Calu3 (cell line): ENCODE data around the gene IHH. TPM values are rescaled to one million over a fixed set of nuclear protein-coding genes. Genes with fewer than 3 reads are reported as not detected.
A peak's percentile ranks its signal among the peaks of the same experiment; 100 is the strongest.

Experiments used
- BruUV-seq: library from RNA; stranded (reverse); fragments of 400-500 nt; replicated peaks from 2 replicates; lab custom pipeline; 2021; lab: Mats Ljungman, UMichigan
- CTCF ChIA-PET: fragments of 300-600 bp; sonication (Branson Sonifier 250); formaldehyde crosslinking; loops from one replicate; lab custom pipeline; 2022; ENCODE audit warnings: antibody characterized with exemption; lab: Charles Lee
- DNase-seq: peaks from one replicate; pipeline ENCODE4 v3.0.0; 2022
- H3K27ac Mint-ChIP-seq: one replicate; pipeline ENCODE4 v1.8.0; 2022; ENCODE audit warnings: mixed read lengths; ENCODE audit not compliant: unreplicated experiment
- H3K27me3 Mint-ChIP-seq: one replicate; pipeline ENCODE4 v1.8.0; 2022; ENCODE audit warnings: mixed read lengths; ENCODE audit not compliant: unreplicated experiment
- H3K36me3 Mint-ChIP-seq: one replicate; pipeline ENCODE4 v1.8.0; 2022; ENCODE audit warnings: mild to moderate bottlenecking, moderate library complexity, mixed read lengths; ENCODE audit not compliant: insufficient read depth, unreplicated experiment
- H3K4me1 Mint-ChIP-seq: one replicate; pipeline ENCODE4 v1.8.0; 2022; ENCODE audit warnings: mild to moderate bottlenecking, low read depth, mixed read lengths; ENCODE audit not compliant: unreplicated experiment
- H3K4me3 Mint-ChIP-seq: one replicate; pipeline ENCODE4 v1.8.0; 2022; ENCODE audit warnings: mild to moderate bottlenecking, low read depth, moderate library complexity, mixed read lengths; ENCODE audit not compliant: unreplicated experiment
- H3K9me3 Mint-ChIP-seq: one replicate; pipeline ENCODE4 v1.8.0; 2022; ENCODE audit warnings: low read depth, mixed read lengths; ENCODE audit not compliant: unreplicated experiment
- intact Hi-C: fragments of 100-400 bp; cut with micrococcal nuclease; formaldehyde crosslinking; loops from one replicate; pipeline ENCODE4 v1.10.0; 2022; ENCODE audit not compliant: unreplicated experiment
- total RNA-seq: library from RNA; stranded (reverse); gene quantifications from 2 replicates; pipeline ENCODE4 v1.2.3, GENCODE V29; 2022
- TF ChIP-seq, protein P1 (sequence below): fragments of 200-600 bp; IDR thresholded peaks from one replicate; pipeline ENCODE4 v1.8.0; 2022; ENCODE audit warnings: antibody characterized with exemption; ENCODE audit not compliant: unreplicated experiment

IHH gene
- total RNA-seq, 1 experiment from 2014 or later: 9.0 TPM

DNA sequence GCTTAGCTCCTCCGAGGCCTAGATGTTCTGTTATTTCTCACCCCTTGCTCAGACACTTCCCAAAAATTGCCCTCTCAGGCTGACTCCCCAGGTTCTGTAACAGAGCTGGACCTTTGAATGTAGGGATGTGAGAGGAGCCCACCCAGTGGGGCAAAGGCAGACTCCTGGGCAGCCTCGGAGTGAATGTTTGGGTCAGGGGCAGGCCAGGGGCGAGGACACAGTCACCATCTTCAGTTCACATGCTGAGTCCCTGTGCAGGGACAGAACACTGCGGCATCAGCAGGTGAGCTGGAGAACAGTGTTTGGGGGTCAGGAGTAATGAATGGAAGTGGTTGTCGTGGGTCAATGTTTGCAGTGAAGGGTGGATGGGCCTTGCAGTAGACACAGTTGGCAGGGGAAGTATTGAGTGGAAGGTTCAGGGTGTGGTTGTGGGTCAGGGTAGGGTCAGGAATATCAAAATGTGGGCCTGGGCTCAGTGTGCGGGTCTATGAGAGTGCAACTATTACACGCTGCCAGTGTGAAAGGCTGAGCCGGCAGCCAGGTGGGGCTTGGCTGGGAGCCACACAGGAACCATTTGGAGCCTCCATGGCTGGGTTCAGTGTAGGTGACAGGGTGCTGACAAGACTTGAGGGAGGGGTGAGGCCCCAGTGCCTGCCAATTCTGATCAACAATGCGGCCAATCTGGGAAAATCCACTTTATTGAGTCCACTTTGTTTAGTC lies 4.4 kb downstream of the IHH start:
- CTCF ChIA-PET: interaction anchor here (0.6 to 4.3 kb wide), 6 partner anchors 14 to 98 kb away, joined by 3 to 52 read pairs (median 10); no protein-coding TSS in a partner anchor
- Mint-ChIP-seq H3K9me3 (no peaks in the 10 kb centered on the region), H3K36me3 (peaks cover 54% of the 10 kb centered on the region), H3K4me1 (peaks cover 35% of the 10 kb centered on the region), H3K27ac (peak overlapping the region; percentile 35), H3K27me3 (peaks cover 6% of the 10 kb centered on the region), H3K4me3 (peak overlapping the region; percentile 46)
- TF ChIP-seq, protein P1, sequence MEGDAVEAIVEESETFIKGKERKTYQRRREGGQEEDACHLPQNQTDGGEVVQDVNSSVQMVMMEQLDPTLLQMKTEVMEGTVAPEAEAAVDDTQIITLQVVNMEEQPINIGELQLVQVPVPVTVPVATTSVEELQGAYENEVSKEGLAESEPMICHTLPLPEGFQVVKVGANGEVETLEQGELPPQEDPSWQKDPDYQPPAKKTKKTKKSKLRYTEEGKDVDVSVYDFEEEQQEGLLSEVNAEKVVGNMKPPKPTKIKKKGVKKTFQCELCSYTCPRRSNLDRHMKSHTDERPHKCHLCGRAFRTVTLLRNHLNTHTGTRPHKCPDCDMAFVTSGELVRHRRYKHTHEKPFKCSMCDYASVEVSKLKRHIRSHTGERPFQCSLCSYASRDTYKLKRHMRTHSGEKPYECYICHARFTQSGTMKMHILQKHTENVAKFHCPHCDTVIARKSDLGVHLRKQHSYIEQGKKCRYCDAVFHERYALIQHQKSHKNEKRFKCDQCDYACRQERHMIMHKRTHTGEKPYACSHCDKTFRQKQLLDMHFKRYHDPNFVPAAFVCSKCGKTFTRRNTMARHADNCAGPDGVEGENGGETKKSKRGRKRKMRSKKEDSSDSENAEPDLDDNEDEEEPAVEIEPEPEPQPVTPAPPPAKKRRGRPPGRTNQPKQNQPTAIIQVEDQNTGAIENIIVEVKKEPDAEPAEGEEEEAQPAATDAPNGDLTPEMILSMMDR: no peak
- BruUV-seq: no TSS peak
- intact Hi-C loops: loop anchor here (5.0 kb wide), 1 partner anchor 46 kb away; no protein-coding TSS in a partner anchor
- DNase-seq: peak; percentile 71

DNA sequence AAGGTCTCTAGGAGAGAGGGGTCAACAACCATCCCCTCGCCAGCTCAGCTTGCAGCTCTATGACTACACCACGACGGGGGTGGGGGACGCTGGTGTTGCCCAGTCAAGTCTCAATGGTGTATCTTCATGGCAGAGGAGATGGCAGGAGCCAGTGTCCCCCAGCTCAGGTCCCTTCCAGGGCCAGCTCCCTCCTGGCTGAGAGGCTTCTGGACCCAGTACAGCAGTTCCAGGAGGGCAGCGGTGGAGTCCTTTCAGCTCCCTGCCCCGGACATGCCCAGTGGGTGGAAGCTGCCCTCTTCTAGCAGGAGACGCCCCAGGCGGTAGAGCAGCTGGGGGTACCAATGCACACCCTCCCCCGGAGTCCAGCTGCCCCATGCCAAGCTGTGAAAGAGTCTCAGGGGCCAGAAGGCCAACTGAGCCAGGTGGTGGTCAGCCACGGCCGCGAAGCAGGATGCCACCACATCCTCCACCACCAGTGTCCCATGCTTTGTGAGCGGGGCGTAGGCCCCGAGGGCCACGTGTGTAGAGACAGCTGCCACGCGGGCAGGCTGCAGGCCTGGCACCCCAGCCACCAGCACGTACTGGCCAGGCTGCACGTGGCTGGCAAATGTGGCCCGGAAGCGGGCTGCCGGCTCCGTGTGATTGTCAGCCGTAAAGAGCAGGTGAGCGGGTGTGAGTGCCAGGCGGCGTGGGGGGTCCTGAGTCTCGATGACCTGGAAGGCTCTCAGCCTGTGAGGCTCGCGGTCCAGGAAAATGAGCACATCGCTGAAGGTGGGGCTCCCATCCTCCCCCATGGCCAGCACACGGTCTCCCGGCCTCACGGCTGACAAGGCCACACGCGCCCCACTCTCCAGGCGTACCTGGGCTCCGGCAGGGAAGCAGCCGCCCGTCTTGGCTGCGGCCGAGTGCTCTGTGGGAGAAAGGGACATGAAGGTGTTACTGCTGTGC lies 5.5 kb downstream of the IHH start:
- Mint-ChIP-seq H3K4me3 (no peak overlapping the region), H3K27me3 (no peaks in the 10 kb centered on the region), H3K36me3 (peaks cover 58% of the 10 kb centered on the region), H3K27ac (no peak overlapping the region), H3K9me3 (no peaks in the 10 kb centered on the region), H3K4me1 (peaks cover 42% of the 10 kb centered on the region)
- BruUV-seq: no TSS peak
- TF ChIP-seq, protein P1: no peak
- DNase-seq: no peak
- intact Hi-C loops: loop anchor here (5.0 kb wide), 1 partner anchor 47 kb away; no protein-coding TSS in a partner anchor
- CTCF ChIA-PET: interaction anchor here (0.7 to 1.9 kb wide), 3 partner anchors 13 to 64 kb away, joined by 3 to 7 read pairs (median 4); no protein-coding TSS in a partner anchor

DNA sequence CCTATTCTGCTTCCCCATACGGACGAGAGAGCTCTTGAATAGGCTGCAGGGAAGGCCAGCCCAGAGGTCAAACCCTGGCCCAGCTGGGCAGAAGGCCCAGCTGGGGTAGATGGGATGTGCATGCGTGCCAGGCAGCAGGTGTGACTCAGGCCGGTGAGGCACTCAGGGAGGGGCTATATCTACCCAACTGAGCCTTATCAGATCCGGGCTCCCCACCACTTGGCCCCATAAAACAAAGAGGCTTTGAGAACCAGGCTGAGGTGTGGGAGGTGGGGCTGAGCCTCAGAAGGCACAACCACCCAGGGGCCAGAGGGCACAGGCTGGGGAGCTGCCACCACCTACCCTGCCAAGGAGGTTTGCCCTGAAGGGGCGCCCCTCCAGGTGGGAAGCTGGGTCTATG lies 11.4 kb downstream of the IHH start:
- TF ChIP-seq, protein P1: no peak
- H3K4me3 Mint-ChIP-seq: peak overlapping the region; percentile 25
- peaks cover 4% of the 10 kb centered on the region for H3K9me3 Mint-ChIP-seq
- DNase-seq: peak; percentile 91
- peak overlapping the region; percentile 55 for H3K27ac Mint-ChIP-seq
- H3K36me3 Mint-ChIP-seq: peaks cover 21% of the 10 kb centered on the region
- H3K4me1 Mint-ChIP-seq: peaks cover 48% of the 10 kb centered on the region
- CTCF ChIA-PET: interaction anchor here (1.0 to 2.5 kb wide), 5 partner anchors 9 to 105 kb away, joined by 3 to 17 read pairs (median 6); no protein-coding TSS in a partner anchor
- intact Hi-C loops: no loop called here
- no peaks in the 10 kb centered on the region for H3K27me3 Mint-ChIP-seq
- BruUV-seq: no TSS peak

DNA sequence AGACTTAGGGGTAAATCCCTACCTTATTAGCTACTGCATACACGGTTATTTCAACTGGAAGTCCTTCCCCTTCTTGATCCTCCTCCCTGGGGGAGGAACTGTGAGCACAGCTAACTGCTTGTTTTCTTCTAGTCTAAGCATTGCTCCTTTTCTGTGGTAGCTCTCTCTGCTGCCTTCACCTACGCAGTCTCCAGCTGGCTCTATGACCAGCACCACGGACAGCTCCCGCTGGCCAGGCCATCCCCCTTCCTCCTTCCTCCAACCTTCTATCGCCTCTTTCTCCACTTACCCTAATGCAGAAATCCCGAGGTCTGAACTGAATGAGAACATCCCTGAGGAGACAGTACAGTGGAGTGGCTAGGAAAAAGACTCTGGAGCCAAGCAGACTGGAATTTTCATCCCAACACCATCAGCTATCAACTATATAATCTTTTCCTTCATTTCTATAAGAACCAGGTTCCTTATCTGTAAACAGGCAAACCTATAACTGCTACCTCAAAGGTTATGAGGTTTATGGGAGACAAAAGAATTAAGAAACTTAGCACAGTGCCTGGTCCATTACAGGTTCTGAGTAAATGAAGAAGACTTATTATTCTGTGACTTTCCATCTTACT lies 14.7 kb downstream of the IHH start:
- Mint-ChIP-seq H3K9me3 (peaks cover 4% of the 10 kb centered on the region), H3K36me3 (peaks cover 14% of the 10 kb centered on the region), H3K4me3 (no peak overlapping the region)

More for the DNA sequence above, 14.7 kb downstream of the IHH start:
- BruUV-seq: no TSS peak
- no peaks in the 10 kb centered on the region for H3K27me3 Mint-ChIP-seq
- DNase-seq: peak; percentile 63
- TF ChIP-seq, protein P1: no peak
- intact Hi-C loops: no loop called here
- H3K27ac Mint-ChIP-seq: no peak overlapping the region
- CTCF ChIA-PET: interaction anchor here (0.8 kb wide), 1 partner anchor 13 kb away, joined by 3 read pairs; no protein-coding TSS in a partner anchor
- H3K4me1 Mint-ChIP-seq: peaks cover 63% of the 10 kb centered on the region
